Subcutaneous adipose tissue (tissue), 4 donors: ENCODE results near the gene KIF25. TPM values are rescaled to one million over a fixed set of nuclear protein-coding genes. Genes with fewer than 3 reads are reported as not detected.

Experiments used
- total RNA-seq, 4 donors: library from RNA; depleted of rRNA; stranded (reverse); fragments of >200 nt; gene quantifications; one replicate each; pipeline ENCODE4 v1.1.0, GENCODE V29; 2016
- TF ChIP-seq, protein P1 (sequence below): fragments of 450-650 bp; IDR thresholded peaks from one replicate; pipeline ENCODE4 v1.5.1; 2016; ENCODE audit warnings: low read depth, mild to moderate bottlenecking, control low read depth, antibody characterized with exemption, moderate library complexity

Gene KIF25
- total RNA-seq, 4 donors from 2014 or later = 0.65 to 0.94 TPM; not detected in 2

DNA sequence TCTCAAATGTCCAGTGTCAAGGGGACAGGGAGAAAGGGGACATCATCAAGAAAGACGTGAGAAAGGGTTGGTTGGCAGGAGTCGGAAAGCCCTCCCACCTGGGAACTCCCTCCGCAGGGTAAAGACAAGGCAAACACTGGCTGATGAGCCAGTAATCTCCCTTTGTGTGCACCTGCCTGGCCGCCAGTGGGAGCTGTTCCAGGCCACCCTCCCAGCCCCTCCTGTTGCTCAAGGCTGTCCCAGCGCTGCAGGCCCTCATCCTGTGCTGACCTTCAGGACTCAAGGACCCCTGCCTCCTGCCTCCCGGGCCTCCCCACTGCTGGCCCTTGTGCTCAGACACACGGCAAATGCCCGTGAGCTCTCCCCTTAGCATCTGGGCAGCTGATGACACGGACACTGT lies 74.1 kb downstream of the KIF25 start:
- TF ChIP-seq, protein P1, sequence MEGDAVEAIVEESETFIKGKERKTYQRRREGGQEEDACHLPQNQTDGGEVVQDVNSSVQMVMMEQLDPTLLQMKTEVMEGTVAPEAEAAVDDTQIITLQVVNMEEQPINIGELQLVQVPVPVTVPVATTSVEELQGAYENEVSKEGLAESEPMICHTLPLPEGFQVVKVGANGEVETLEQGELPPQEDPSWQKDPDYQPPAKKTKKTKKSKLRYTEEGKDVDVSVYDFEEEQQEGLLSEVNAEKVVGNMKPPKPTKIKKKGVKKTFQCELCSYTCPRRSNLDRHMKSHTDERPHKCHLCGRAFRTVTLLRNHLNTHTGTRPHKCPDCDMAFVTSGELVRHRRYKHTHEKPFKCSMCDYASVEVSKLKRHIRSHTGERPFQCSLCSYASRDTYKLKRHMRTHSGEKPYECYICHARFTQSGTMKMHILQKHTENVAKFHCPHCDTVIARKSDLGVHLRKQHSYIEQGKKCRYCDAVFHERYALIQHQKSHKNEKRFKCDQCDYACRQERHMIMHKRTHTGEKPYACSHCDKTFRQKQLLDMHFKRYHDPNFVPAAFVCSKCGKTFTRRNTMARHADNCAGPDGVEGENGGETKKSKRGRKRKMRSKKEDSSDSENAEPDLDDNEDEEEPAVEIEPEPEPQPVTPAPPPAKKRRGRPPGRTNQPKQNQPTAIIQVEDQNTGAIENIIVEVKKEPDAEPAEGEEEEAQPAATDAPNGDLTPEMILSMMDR = no peak

DNA sequence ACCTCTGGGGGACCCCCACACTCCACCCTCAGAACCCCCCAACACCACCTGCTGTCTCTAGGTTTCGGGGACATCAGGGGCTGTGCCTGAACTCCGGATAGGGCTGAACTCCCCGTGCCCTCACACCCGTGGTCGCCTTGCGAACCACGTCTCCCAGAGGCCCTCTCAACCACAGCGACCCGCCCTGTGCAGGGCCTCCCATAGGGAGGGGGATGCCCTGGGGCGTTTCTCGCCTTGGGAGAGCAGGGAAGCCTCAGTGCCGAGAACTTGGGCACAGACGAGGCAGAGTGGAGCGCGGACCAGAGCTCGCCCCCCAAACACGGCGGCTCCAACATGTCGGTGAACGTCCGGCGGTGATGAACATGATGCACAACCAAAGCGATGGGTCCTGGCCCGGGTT lies 74.8 kb downstream of the KIF25 start:
- TF ChIP-seq, protein P1 = no peak

DNA sequence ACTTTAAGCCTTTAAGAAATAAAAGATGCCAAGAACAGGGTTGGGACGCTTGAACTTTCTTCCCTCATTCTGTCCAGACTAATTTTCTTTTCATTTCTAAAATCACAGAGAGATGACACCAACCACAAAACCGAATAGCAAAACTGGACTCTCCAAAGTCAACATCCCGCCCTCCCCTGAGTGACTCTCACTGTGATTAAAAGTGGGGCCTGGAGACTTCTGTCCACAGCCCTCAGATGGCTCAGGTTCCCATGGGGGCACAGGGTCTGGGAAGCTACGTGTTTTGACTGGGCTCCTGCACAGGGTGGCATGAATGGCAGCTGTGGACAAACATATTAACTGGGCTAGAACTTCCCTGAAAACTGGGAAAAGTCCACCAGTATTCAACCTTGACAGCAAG lies 75.3 kb downstream of the KIF25 start:
- TF ChIP-seq, protein P1 = no peak

DNA sequence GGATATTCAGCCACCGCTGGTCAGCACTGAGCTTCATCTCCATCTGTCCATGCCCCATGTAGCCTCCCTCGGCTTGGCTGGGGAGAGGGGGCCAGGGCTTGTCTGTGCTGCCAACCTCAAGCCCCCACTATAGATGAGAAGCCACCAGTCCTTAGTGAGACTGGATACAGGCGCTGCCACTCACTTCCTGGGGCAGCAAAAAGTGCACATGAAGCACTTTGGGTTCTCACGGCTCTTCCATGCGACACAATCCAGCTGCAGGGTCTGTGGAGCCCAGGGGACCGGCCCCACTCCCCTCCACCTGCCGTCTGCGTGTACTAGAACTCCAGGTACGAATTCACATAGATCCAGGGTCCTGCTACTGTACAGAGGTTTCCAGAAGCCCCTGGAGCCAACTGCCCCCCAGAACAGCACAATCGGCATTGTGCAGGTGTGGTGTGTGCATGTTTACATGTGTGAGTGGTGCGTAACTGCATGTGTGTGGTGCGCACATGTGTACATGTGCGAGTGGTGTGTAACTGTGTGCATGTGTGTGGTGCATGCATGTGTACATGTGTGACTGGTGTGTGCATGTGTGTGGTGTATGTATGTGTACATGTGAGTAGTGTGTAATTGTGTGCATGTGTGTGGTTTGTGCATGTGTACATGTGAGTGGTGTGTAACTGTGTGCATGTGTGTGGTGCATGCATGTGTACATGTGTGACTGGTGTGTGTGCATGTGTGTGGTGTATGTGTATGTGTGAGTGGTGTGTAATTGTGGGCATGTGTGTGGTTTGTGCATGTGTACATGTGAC lies 76.7 kb downstream of the KIF25 start:
- TF ChIP-seq, protein P1 = no peak

DNA sequence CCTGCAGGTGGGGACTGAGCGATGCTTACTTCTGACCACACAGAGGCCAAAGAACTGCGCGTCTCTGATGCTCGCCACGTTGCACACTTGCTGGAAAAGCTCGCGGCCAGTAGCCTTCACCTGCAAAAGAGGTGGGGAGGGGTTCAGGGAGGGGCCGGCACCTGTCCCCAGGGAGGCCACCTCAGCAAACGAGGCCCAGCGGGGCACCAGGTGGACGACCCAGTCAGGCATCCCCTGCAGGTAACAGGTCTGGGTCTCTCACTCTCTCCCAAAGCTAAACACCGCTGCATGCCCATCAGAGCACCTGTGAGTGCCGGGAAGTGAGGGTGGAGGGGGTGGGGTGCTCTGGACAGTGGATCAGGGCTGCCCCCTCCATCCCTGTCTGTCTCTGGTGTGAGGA lies 77.7 kb downstream of the KIF25 start:
- TF ChIP-seq, protein P1 = no peak

DNA sequence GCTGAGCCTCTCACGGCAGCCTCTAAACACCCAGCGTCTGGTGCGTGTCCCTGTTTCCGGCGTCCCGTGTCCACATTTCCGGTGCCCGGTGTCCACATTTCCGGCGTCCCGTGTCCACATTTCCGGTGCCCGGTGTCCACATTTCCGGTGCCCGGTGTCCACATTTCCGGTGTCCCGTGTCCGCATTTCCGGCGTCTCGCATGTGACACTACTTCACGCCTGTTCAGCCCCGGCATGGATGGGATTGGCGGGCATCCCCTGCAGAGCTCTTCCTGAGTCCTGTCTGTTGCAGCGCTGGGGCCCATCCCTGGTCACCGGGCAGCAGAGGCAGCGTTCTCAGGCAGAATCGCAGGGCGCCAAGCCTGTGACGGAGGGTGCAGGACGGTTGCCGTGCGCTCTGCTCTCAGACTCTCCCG lies 78.3 kb downstream of the KIF25 start:
- TF ChIP-seq, protein P1 = no peak

DNA sequence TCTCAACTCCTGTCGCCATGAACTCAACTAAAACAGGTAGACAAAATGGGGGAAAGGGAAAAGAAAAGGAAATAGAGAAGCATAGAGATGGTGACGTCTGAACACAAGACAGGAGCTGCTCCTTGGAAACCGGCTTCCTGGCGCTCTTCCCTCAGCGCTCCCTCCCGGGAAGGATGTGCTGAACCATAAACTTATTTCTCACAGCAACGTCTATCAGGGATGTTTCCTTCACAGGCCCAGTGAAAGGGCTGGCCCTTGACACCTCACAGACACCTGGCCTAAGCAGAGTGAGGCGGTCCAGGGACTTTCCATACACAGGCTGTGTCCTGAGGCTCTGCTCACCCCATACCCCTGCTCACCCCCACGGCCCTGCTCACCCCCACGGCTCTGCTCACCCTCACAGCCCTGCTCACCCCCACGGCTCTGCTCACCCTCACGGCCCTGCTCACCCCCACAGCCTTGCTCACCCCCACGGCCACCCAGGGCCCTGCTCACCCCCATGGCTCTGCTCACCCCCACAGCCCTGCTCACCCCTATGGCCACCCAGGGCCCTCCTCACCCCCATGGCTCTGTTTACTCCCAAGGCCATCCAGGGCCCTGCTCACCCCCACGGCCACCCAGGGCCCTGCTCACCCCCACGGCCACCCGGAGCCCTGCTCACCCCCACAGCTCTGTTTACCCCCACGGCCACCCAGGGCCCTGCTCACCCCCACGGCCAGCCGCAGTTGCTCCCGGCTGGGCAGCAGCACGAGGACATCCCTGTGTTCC lies 80.9 kb downstream of the KIF25 start:
- TF ChIP-seq, protein P1 = no peak
